Fibroblast of lung (primary cell): ENCODE measurements around the gene OR6V1. TPM values are rescaled to one million over a fixed set of nuclear protein-coding genes. Genes with fewer than 3 reads are reported as not detected.
A peak's percentile ranks its signal among the peaks of the same experiment; 100 is the strongest.

Experiments
- DNase-seq, 2 donors: peaks; one replicate each; pipeline versions ENCODE4 v3.0.0 to v3.0.0-alpha.2; 2010; ENCODE audit warnings: low read depth in 2 of 2
- H2AFZ ChIP-seq: 2 replicates; pipeline ENCODE4 v1.5.1; 2012; ENCODE audit warnings: low read length, control low read depth, inconsistent platforms
- H3K27ac ChIP-seq: 2 replicates; pipeline ENCODE4 v1.5.1; 2011; ENCODE audit warnings: low read length, control low read depth; ENCODE audit not compliant: insufficient read depth
- H3K27me3 ChIP-seq: 2 replicates; pipeline ENCODE4 v1.5.1; 2011; ENCODE audit warnings: mild to moderate bottlenecking, low read length; ENCODE audit not compliant: control insufficient read depth, insufficient read depth
- H3K36me3 ChIP-seq: 2 replicates; pipeline ENCODE4 v1.5.1; 2011; ENCODE audit warnings: low read length; ENCODE audit not compliant: control insufficient read depth, insufficient read depth
- H3K4me1 ChIP-seq: 2 replicates; pipeline ENCODE4 v1.5.1; 2011; ENCODE audit warnings: low read length; ENCODE audit not compliant: control insufficient read depth, insufficient read depth; ENCODE audit errors: extremely low read depth
- H3K4me2 ChIP-seq: 2 replicates; pipeline ENCODE4 v1.5.1; 2011; ENCODE audit warnings: low read length, control low read depth; ENCODE audit not compliant: insufficient read depth; ENCODE audit errors: extremely low read depth
- H3K4me3 ChIP-seq, 4 experiments: fragments of 200-600 bp in 1 of 4; sonication (generic) in 1 of 4; replicated peaks in 1 of 4; 2 replicates each; pipeline ENCODE4 v1.5.1; 2011 to 2016; ENCODE audit warnings: low read length in 4 of 4, low read depth in 3 of 4, mild to moderate bottlenecking in 3 of 4, control low read depth in 2 of 4, inconsistent platforms in 1 of 4, mixed read lengths in 1 of 4; ENCODE audit not compliant: insufficient read depth in 1 of 4; ENCODE audit errors: control extremely low read depth in 1 of 4
- H3K79me2 ChIP-seq: 2 replicates; pipeline ENCODE4 v1.5.1; 2012; ENCODE audit warnings: mild to moderate bottlenecking, low read length, inconsistent platforms; ENCODE audit not compliant: control insufficient read depth, insufficient read depth
- H3K9ac ChIP-seq: 2 replicates; pipeline ENCODE4 v1.5.1; 2011; ENCODE audit warnings: mild to moderate bottlenecking, low read length, control low read depth; ENCODE audit not compliant: insufficient read depth
- H3K9me3 ChIP-seq: 2 replicates; pipeline ENCODE4 v1.5.1; 2012; ENCODE audit warnings: low read depth, low read length; ENCODE audit not compliant: control insufficient read depth, insufficient read depth
- H4K20me1 ChIP-seq: 2 replicates; pipeline ENCODE4 v1.5.1; 2011; ENCODE audit warnings: low read length; ENCODE audit not compliant: control insufficient read depth, insufficient read depth; ENCODE audit errors: extremely low read depth
- EZH2 ChIP-seq: IDR thresholded peaks from 2 replicates; pipeline ENCODE4 v1.5.1; 2012; ENCODE audit warnings: low read length, control low read depth, mild to moderate bottlenecking; ENCODE audit errors: missing control alignments
- polyA minus RNA-seq: library from RNA; depleted of rRNA, polyadenylated mRNA; stranded (reverse); fragments of >200 nt; gene quantifications from 2 replicates; pipeline ENCODE4 v1.2.3, GENCODE V29; 2011; ENCODE audit warnings: low replicate concordance
- polyA plus RNA-seq, 2 donors: library from polyadenylated mRNA; depleted of rRNA in 1 of 2; stranded (reverse) in 1 of 2; unstranded in 1 of 2; fragments of >200 nt; gene quantifications; 2 replicates each; pipeline ENCODE4 v1.2.1, GENCODE V29; 2011 to 2012; ENCODE audit warnings: missing spikeins in 1 of 2
- total RNA-seq: library from RNA; depleted of rRNA; stranded (reverse); fragments of >200 nt; gene quantifications from 2 replicates; pipeline ENCODE4 v1.2.1, GENCODE V29; 2014
- TF ChIP-seq, protein P1 (sequence below), 2 donors: IDR thresholded peaks in 1 of 2; conservative IDR thresholded peaks in 1 of 2; 1 replicate in 1 of 2; 2 replicates in 1 of 2; pipeline ENCODE4 v1.5.1; 2011 to 2012; ENCODE audit warnings: low read length in 2 of 2, control low read depth in 1 of 2, inconsistent platforms in 1 of 2, low read depth in 1 of 2, mild to moderate bottlenecking in 1 of 2

OR6V1 gene
- total RNA-seq (not detected in 2 replicates), polyA plus RNA-seq (not detected in 2 replicates), polyA minus RNA-seq (not detected in 2 replicates)
- not detected in 2 replicates for polyA plus RNA-seq (2012)

DNA sequence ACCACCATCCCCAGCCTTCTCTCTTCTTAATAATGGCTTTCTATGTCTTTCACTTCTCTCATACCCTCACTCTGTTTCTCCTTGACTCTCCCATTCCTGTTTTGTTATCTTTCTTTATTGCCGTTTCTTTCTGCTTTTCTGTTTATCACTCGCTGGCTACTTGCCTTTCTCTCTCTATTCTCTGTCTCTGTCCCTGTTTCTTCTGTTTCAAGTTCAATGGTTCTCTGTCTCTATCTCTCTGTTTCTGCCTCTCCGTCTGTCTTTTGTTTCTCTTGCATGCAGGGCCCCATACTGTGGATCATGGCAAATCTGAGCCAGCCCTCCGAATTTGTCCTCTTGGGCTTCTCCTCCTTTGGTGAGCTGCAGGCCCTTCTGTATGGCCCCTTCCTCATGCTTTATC, at the start of gene OR6V1:
TSS of gene OR6V1 (plus strand) at position 301 of the 400 bp plus-strand sequence. CDS start at position 301, 0 bp downstream.
- H3K79me2 ChIP-seq, result no peaks in the 10 kb centered on the region
- H3K27ac ChIP-seq, result no peak within 1 kb of the TSS
- DNase-seq, result no peak
- H3K27me3 ChIP-seq, result no peaks in the 10 kb centered on the region
- no peaks in the 10 kb centered on the region for H3K9me3 ChIP-seq
- H3K4me3 ChIP-seq, result no peak within 1 kb of the TSS
- H3K4me1 ChIP-seq, result no peaks in the 10 kb centered on the region
- H2AFZ ChIP-seq, result no peak within 1 kb of the TSS
- H3K36me3 ChIP-seq, result no peaks in the 10 kb centered on the region
- TF ChIP-seq EZH2, result no peak
- TF ChIP-seq, protein P1, sequence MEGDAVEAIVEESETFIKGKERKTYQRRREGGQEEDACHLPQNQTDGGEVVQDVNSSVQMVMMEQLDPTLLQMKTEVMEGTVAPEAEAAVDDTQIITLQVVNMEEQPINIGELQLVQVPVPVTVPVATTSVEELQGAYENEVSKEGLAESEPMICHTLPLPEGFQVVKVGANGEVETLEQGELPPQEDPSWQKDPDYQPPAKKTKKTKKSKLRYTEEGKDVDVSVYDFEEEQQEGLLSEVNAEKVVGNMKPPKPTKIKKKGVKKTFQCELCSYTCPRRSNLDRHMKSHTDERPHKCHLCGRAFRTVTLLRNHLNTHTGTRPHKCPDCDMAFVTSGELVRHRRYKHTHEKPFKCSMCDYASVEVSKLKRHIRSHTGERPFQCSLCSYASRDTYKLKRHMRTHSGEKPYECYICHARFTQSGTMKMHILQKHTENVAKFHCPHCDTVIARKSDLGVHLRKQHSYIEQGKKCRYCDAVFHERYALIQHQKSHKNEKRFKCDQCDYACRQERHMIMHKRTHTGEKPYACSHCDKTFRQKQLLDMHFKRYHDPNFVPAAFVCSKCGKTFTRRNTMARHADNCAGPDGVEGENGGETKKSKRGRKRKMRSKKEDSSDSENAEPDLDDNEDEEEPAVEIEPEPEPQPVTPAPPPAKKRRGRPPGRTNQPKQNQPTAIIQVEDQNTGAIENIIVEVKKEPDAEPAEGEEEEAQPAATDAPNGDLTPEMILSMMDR (conservative IDR thresholded peaks at IDR 0.05 in 1 of 2, IDR thresholded peaks at IDR 0.05 in 1 of 2; ENCODE audit: low read depth in 1 of 2, low read length in 2 of 2), result no peak
- no peaks in the 10 kb centered on the region for H4K20me1 ChIP-seq
- H3K4me2 ChIP-seq, result no peak within 1 kb of the TSS
- no peak within 1 kb of the TSS for H3K9ac ChIP-seq

DNA sequence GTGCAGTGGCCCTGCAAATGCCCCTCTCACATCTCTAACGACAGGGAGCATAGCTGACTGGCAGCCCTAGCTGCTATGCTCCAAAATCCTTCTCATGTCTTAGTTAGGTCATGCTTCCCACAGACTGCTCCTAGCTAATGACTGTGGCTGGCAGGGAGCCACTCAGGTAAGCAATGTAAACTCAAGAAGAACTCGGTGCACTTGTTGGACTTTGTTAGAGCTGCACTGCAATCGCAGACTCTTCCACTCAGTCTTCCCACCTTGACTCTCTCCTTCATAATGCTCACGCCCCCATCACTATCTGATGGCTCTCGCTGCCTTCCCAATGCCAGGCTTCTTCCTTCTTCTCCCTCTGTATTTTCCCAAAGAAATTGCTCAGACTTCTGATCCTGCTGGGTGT, 49.2 kb upstream of the OR6V1 start:
- no peak for DNase-seq
- H3K4me1 ChIP-seq, result no peaks in the 10 kb centered on the region
- H3K4me2 ChIP-seq, result peak overlapping the region; percentile 56
- H3K27ac ChIP-seq, result no peak overlapping the region
- no peaks in the 10 kb centered on the region for H3K79me2 ChIP-seq
- H3K27me3 ChIP-seq, result no peaks in the 10 kb centered on the region
- TF ChIP-seq, protein P1 (conservative IDR thresholded peaks at IDR 0.05 in 1 of 2, IDR thresholded peaks at IDR 0.05 in 1 of 2; ENCODE audit: low read depth in 1 of 2, low read length in 2 of 2), result no peak
- TF ChIP-seq EZH2, result no peak
- no peak overlapping the region for H3K9ac ChIP-seq
- no peaks in the 10 kb centered on the region for H4K20me1 ChIP-seq
- H2AFZ ChIP-seq, result peak overlapping the region; percentile 98
- H3K4me3 ChIP-seq, result no peak overlapping the region
- no peaks in the 10 kb centered on the region for H3K9me3 ChIP-seq
- H3K36me3 ChIP-seq, result no peaks in the 10 kb centered on the region

- TF ChIP-seq, protein P1 (conservative IDR thresholded peaks at IDR 0.05 in 1 of 2, IDR thresholded peaks at IDR 0.05 in 1 of 2; ENCODE audit: low read depth in 1 of 2, low read length in 2 of 2), result peak; percentile 60 to 69
- TF ChIP-seq EZH2, result no peak
- no peaks in the 10 kb centered on the region for H4K20me1 ChIP-seq
- no peaks in the 10 kb centered on the region for H3K36me3 ChIP-seq
- peak overlapping the region; percentile 56 for H3K4me2 ChIP-seq
- DNase-seq, result peak; percentile 30 to 63
- H3K79me2 ChIP-seq, result no peaks in the 10 kb centered on the region
- no peaks in the 10 kb centered on the region for H3K4me1 ChIP-seq
- H3K9me3 ChIP-seq, result no peaks in the 10 kb centered on the region
- peak overlapping the region in 3 of 4 experiments; percentile 27 to 41 (median 30) for H3K4me3 ChIP-seq
- no peak overlapping the region for H3K27ac ChIP-seq
- peak overlapping the region; percentile 98 for H2AFZ ChIP-seq
- no peaks in the 10 kb centered on the region for H3K27me3 ChIP-seq
- H3K9ac ChIP-seq, result no peak overlapping the region
Observed at GRCh38 chr7:143003393-143004051, 48.6 kb upstream of the OR6V1 start.
